GM12872 (cell line): ENCODE measurements around the gene DIDO1.

Experiments
- TF ChIP-seq, protein P1 (sequence below): IDR thresholded peaks from 3 replicates; pipeline ENCODE4 v1.5.1; 2011; ENCODE audit warnings: low read depth, mild to moderate bottlenecking, low read length, moderate library complexity; ENCODE audit not compliant: insufficient read depth

Gene DIDO1

DNA sequence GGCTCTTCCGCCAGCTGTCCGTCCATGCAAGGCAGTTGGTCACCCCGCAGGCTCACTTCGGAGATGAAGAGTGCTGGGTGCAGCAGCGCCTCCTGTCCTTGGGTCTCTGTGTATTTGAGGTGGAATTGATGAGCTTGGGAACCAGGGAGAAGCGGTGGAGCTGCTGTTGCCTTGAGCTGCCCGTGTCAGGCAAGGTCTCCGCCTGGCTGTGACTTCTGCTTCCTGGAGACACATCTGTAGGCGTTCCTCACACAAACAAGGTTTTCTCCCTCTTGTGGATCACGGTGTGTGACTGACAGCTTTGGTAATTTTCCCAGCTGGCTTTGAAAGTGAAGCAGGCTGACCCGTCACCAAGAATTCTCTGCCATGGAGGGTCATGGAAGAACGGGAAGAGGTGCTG lies 23.7 kb upstream of the DIDO1 start:
- TF ChIP-seq, protein P1, sequence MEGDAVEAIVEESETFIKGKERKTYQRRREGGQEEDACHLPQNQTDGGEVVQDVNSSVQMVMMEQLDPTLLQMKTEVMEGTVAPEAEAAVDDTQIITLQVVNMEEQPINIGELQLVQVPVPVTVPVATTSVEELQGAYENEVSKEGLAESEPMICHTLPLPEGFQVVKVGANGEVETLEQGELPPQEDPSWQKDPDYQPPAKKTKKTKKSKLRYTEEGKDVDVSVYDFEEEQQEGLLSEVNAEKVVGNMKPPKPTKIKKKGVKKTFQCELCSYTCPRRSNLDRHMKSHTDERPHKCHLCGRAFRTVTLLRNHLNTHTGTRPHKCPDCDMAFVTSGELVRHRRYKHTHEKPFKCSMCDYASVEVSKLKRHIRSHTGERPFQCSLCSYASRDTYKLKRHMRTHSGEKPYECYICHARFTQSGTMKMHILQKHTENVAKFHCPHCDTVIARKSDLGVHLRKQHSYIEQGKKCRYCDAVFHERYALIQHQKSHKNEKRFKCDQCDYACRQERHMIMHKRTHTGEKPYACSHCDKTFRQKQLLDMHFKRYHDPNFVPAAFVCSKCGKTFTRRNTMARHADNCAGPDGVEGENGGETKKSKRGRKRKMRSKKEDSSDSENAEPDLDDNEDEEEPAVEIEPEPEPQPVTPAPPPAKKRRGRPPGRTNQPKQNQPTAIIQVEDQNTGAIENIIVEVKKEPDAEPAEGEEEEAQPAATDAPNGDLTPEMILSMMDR = no peak

DNA sequence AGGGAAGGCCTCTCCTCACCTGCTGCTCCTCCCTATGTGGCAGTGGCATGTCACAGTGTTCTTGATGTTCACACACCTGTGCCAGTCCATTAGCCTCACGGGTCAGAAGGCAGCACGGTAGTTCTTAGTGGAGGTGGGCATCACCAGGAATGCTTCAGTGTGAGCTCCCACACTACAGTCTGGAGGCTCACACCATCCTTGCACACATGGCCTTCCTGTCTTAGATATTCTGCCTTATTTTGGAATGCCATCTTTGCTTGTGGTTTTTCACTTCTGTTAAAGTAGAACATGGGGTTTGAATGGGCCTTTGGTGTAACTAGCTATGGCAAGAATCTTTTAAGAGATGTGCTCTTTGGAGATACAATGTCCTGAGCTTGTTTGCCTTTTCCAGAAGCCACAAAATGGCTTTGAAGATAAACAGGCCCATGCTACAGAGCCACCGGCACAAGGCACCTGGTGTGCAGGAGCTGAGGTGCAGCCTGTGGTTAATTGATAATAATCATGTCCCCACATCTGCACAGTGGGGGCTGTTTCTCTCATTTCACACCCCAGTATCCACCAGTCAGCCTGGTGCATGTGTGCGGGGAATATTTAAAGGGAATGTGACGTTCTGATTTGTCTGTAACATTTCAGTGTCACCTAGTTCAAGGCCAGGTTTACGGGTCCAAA lies 23.0 kb upstream of the DIDO1 start:
- TF ChIP-seq, protein P1 = no peak

DNA sequence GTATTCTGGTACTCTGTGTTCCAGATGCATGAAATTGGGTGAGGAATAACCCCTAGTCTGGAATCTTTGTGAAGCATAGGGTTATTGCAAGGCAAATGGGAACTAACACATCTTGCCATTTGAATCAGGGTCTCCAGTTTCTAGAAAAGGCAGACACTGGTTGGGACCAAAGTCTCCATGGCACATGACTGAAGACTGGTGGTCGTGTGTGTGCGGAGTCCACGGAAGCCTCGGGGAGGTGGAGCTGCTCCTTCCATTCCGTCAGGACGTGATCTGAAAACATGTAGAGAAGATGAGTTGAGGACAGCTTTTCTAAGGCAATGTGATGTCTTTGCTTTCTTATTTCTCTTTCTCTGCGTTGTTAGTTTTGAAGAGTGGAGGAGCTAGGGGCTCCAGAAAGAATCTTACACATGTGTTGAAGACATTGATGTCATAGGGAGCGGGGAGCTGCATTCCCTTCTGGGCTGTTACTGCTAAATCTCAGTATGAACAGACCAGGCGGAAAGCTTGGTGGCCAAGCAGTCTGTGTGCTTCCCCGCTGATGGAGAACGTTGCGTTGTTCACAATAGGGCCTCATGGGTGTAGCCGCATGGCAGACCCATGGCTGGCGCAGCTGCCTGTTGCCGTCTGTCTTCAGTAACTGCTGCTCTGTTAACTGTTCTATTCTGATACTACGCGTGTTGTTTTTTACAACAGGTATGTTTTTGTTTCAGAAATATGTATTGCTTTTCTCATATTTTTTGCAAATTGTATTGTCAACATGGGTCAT lies 21.4 kb upstream of the DIDO1 start:
- TF ChIP-seq, protein P1 = no peak

DNA sequence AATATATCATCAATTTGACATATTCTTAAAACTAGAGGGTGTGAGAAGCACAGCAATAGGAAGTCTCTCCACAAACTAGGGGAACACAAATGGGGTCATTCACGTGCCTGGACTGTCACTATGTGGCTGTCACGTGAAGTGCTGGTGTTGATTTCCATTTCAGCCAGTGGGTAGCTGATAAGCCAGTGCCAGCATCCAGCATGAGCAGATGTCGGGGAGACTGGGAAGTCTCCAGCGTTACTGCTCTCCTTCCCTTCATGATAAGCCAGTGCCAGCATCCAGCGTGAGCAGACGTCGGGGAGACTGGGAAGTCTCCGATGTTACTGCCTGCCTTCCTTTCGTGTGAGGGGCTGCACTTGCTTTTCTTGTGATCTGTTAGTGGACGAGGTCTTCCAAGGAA lies 20.6 kb upstream of the DIDO1 start:
- TF ChIP-seq, protein P1 = no peak

DNA sequence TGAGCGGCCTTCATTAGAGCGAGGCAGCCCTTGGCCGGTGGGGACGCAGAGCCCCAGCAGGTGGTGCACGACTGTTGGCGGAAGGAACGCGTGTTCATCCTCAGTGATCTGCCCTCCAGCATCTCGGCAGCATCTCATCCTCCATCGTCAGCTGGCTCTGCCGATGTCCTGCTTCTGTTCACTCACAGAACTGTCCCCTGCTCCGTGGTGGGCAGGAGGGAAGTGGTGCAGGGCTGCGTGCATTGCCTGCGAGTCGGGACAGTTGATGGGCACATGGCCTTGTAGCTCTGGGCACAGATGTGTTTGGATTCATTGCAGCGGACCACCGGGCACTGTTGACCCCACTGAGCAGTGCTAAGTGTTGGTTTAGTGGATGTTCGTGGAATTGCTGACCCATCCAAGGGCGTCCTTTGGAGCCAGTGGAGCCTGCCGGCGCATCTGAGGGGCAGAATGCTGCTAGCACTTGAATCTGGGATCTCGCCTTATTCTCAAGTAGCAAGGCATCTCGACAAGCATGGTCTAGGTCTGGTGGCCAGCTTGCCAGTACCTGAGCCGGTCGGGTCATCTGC lies 19.6 kb upstream of the DIDO1 start:
- TF ChIP-seq, protein P1 = no peak

DNA sequence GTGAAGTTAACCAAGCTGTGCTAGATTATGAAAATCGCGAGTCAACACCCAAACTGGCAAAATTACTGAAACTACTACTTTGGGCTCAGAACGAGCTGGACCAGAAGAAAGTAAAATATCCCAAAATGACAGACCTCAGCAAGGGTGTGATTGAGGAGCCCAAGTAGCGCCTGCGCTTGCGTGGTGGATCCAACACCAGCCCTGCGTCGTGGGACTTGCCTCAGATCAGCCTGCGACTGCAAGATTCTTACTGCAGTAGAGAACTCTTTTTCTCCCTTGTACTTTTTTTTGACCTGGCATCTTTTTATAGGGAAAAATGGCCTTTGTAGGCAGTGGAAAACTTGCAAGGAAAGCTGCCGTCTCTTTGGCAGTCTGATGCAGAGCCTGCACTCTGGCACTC lies 18.4 kb upstream of the DIDO1 start:
- TF ChIP-seq, protein P1 = no peak

DNA sequence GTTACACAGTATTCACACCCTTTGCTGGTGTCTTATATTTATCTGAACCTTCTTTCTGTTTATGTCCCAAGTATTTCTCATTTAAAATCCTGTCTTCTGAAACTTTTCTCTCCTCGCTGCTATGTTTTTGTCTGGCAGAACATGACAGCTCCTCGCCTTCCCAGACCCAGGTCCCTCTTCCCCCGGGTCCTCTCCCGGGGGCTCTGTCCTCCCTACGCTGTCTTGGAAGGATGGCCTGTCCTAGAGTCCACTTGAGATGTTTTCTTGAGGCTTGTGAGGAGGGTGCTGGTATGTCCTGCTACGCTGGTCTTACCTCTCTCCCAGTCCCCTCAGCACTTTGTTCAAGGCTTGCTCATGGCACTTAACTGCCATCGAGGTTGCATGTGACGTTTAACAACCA lies 17.9 kb upstream of the DIDO1 start:
- TF ChIP-seq, protein P1 = no peak
